Thyroid gland (tissue), 4 donors: ENCODE measurements around the gene EPB41.

Experiments
- CTCF ChIP-seq, 6 experiments: fragments of 200-600 bp in 3 of 6; fragments of 450-650 bp in 3 of 6; sonication (generic) in 3 of 6; IDR thresholded peaks; one replicate each; pipeline ENCODE4 v1.5.1; 2016 to 2019; ENCODE audit warnings: antibody characterized with exemption in 6 of 6, mild to moderate bottlenecking in 2 of 6, inconsistent platforms in 1 of 6, moderate library complexity in 1 of 6
- POLR2A ChIP-seq, 2 donors: fragments of 450-650 bp; IDR thresholded peaks; one replicate each; pipeline ENCODE4 v1.6.1; 2017; ENCODE audit warnings: antibody characterized with exemption in 2 of 2, mild to moderate bottlenecking in 2 of 2, moderate library complexity in 1 of 2

DNA sequence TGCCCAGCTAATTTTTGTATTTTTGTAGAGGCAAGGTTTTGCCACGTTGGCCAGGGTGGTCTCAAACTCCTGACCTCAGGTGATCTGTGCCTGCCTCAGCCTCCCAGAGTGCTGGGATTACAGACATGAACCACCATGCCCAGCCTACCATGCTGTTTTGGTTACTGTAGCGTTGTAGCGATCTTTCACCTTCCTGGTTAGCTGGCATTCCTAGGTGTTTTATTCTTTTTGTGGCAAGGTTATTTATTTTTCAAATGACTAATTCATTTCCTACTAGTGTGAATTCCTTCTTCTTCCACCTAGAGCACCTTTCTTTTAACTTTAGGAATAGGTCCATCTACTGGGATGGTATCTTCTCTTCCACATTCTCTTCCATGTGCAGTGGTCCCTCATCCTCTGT lies 180.1 kb downstream of the EPB41 start:
- TF ChIP-seq CTCF (IDR thresholded peaks at IDR 0.05) (no peak), POLR2A (IDR thresholded peaks at IDR 0.05) (no peak)
